ENCODE measurements around the gene IGSF3.

DNA sequence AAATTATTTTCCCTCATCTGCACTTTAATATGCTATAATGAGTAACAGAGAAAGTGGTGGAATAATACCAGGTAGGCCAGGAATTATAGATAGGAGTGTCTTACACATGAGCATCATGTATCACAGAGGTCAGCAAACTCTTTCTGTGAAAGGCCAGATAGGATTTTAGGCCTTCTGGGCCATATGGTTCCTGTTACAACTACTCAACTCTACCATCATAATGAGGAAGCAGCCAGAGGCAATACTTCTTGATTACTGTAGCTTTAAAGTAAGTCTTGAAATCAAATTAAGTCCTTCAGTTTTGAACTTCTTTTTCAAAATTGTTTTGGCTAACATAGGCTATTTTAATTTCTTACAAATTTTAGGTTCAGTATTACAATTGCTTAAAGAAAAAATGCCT lies 32.1 kb upstream of the IGSF3 start:
- TF ChIP-seq, protein P1, sequence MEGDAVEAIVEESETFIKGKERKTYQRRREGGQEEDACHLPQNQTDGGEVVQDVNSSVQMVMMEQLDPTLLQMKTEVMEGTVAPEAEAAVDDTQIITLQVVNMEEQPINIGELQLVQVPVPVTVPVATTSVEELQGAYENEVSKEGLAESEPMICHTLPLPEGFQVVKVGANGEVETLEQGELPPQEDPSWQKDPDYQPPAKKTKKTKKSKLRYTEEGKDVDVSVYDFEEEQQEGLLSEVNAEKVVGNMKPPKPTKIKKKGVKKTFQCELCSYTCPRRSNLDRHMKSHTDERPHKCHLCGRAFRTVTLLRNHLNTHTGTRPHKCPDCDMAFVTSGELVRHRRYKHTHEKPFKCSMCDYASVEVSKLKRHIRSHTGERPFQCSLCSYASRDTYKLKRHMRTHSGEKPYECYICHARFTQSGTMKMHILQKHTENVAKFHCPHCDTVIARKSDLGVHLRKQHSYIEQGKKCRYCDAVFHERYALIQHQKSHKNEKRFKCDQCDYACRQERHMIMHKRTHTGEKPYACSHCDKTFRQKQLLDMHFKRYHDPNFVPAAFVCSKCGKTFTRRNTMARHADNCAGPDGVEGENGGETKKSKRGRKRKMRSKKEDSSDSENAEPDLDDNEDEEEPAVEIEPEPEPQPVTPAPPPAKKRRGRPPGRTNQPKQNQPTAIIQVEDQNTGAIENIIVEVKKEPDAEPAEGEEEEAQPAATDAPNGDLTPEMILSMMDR (IDR thresholded peaks at IDR 0.05), result no peak
- TF ChIP-seq POLR2AphosphoS5 (IDR thresholded peaks at IDR 0.05) (no peak), POLR2A (IDR thresholded peaks at IDR 0.05) (no peak)
